ENCODE measurements around the gene HUS1B.

DNA sequence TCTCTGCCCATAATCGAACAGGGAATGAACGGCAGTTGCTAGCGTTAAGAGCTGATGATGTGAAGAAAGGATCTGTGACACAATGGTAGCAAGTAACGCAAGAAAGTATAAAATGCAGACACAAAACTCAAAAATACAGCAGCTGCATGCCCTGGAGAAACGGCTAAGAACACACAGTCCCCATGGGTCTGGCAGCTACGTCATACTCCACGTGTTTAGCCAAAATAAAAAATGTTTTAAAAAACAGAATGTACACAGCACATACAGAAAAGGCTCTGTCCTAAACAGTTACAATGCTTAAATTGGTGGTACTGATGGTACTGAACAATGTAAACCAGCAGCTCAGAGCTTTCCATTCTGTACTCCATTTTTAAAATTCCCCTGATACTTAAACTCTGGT lies 34.4 kb downstream of the HUS1B start:
- TF ChIP-seq POLR2AphosphoS5 (IDR thresholded peaks at IDR 0.05) (no peak), EP300 (IDR thresholded peaks at IDR 0.05) (no peak)
- TF ChIP-seq, protein P1, sequence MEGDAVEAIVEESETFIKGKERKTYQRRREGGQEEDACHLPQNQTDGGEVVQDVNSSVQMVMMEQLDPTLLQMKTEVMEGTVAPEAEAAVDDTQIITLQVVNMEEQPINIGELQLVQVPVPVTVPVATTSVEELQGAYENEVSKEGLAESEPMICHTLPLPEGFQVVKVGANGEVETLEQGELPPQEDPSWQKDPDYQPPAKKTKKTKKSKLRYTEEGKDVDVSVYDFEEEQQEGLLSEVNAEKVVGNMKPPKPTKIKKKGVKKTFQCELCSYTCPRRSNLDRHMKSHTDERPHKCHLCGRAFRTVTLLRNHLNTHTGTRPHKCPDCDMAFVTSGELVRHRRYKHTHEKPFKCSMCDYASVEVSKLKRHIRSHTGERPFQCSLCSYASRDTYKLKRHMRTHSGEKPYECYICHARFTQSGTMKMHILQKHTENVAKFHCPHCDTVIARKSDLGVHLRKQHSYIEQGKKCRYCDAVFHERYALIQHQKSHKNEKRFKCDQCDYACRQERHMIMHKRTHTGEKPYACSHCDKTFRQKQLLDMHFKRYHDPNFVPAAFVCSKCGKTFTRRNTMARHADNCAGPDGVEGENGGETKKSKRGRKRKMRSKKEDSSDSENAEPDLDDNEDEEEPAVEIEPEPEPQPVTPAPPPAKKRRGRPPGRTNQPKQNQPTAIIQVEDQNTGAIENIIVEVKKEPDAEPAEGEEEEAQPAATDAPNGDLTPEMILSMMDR (IDR thresholded peaks at IDR 0.05): no peak
